Effector CD8-positive, alpha-beta T cell (primary cell): ENCODE results near the gene ADAMTS19.

Source experiments
- DNase-seq: peaks from one replicate; lab custom pipeline; 2025; lab: John Stamatoyannopoulos, UW

Gene ADAMTS19

GRCh38 chr5:129465776-129466344 is 5.8 kb downstream of the ADAMTS19 start:
- no peak for DNase-seq

- DNase-seq: no peak
Measured at GRCh38 chr5:129474544-129474943, 14.4 kb downstream of the ADAMTS19 start.

GRCh38 chr5:129476751-129477150 is 16.7 kb downstream of the ADAMTS19 start:
- DNase-seq: no peak

GRCh38 chr5:129477532-129477931 is 17.4 kb downstream of the ADAMTS19 start:
- no peak for DNase-seq

- DNase-seq: no peak
Measured at GRCh38 chr5:129481161-129481560, 21.1 kb downstream of the ADAMTS19 start.

GRCh38 chr5:129496421-129496820 is 36.3 kb downstream of the ADAMTS19 start:
- no peak for DNase-seq

GRCh38 chr5:129496864-129497595 is 36.9 kb downstream of the ADAMTS19 start:
- DNase-seq: no peak

- DNase-seq: no peak
Measured at GRCh38 chr5:129499208-129499852, 39.2 kb downstream of the ADAMTS19 start.

- no peak for DNase-seq
Measured at GRCh38 chr5:129500101-129500500, 40.0 kb downstream of the ADAMTS19 start.

- DNase-seq: no peak
Measured at GRCh38 chr5:129506086-129506485, 46.0 kb downstream of the ADAMTS19 start.

GRCh38 chr5:129506950-129507349 is 46.9 kb downstream of the ADAMTS19 start:
- DNase-seq: no peak

- no peak for DNase-seq
Measured at GRCh38 chr5:129507527-129507926, 47.4 kb downstream of the ADAMTS19 start.

- DNase-seq: no peak
Measured at GRCh38 chr5:129508606-129509005, 48.5 kb downstream of the ADAMTS19 start.

- no peak for DNase-seq
Measured at GRCh38 chr5:129509363-129509975, 49.4 kb downstream of the ADAMTS19 start.

GRCh38 chr5:129511291-129511690 is 51.2 kb downstream of the ADAMTS19 start:
- DNase-seq: no peak

GRCh38 chr5:129541051-129541450 is 81.0 kb downstream of the ADAMTS19 start:
- DNase-seq: no peak

- DNase-seq: no peak
Measured at GRCh38 chr5:129541648-129542251, 81.7 kb downstream of the ADAMTS19 start.

GRCh38 chr5:129547137-129547536 is 87.0 kb downstream of the ADAMTS19 start:
- DNase-seq: no peak

- DNase-seq: no peak
Measured at GRCh38 chr5:129554134-129554904, 94.2 kb downstream of the ADAMTS19 start.

GRCh38 chr5:129563585-129563984 is 103.5 kb downstream of the ADAMTS19 start:
- no peak for DNase-seq

- no peak for DNase-seq
Measured at GRCh38 chr5:129569295-129569694, 109.2 kb downstream of the ADAMTS19 start.

GRCh38 chr5:129572060-129572459 is 112.0 kb downstream of the ADAMTS19 start:
- DNase-seq: no peak
